Renal pelvis (tissue), 4 donors: ENCODE measurements around the gene CEACAM1. TPM values are rescaled to one million over a fixed set of nuclear protein-coding genes. Genes with fewer than 3 reads are reported as not detected.
"Not testable (repeated sequence)": the region's sequence is repeated elsewhere in the genome, so short reads cannot be mapped to it uniquely, and the experiment has no call there.

Experiments used
- DNase-seq: peaks from one replicate; pipeline ENCODE4 v3.0.0-alpha.2; 2013
- polyA plus RNA-seq, 3 donors: library from polyadenylated mRNA; unstranded; fragments of 120-200 nt; gene quantifications; one replicate each; pipeline ENCODE4 v1.2.1, GENCODE V29; 2013; ENCODE audit not compliant: insufficient read length in 3 of 3

Gene CEACAM1
- polyA plus RNA-seq, 3 donors = 7.7 to 17.6 (median 16.5) TPM

GRCh38 chr19:42515241-42515832 lies 12.9 kb downstream of the CEACAM1 start:
- no peak for DNase-seq

GRCh38 chr19:42514449-42514848 lies 13.8 kb downstream of the CEACAM1 start:
- no peak for DNase-seq

- DNase-seq = no peak
Observed at GRCh38 chr19:42512743-42513304, 15.5 kb downstream of the CEACAM1 start.

- no peak for DNase-seq
Observed at GRCh38 chr19:42512130-42512636, 16.1 kb downstream of the CEACAM1 start.

GRCh38 chr19:42511340-42511739 lies 16.9 kb downstream of the CEACAM1 start:
- no peak for DNase-seq

GRCh38 chr19:42508892-42509444 lies 19.3 kb downstream of the CEACAM1 start:
- no peak for DNase-seq

GRCh38 chr19:42505066-42505465 lies 23.2 kb downstream of the CEACAM1 start:
- no peak for DNase-seq

GRCh38 chr19:42501733-42502132 lies 26.5 kb downstream of the CEACAM1 start:
- DNase-seq = no peak

- DNase-seq = not testable (repeated sequence)
Observed at GRCh38 chr19:42501243-42501642, 27.0 kb downstream of the CEACAM1 start.

- no peak for DNase-seq
Observed at GRCh38 chr19:42498169-42498757, 30.0 kb downstream of the CEACAM1 start.

- DNase-seq = peak; percentile 60
Observed at GRCh38 chr19:42497492-42498168, 30.7 kb downstream of the CEACAM1 start.

GRCh38 chr19:42496460-42497133 lies 31.7 kb downstream of the CEACAM1 start:
- no peak for DNase-seq

GRCh38 chr19:42495663-42496062 lies 32.6 kb downstream of the CEACAM1 start:
- DNase-seq = no peak

GRCh38 chr19:42494321-42494720 lies 34.0 kb downstream of the CEACAM1 start:
- DNase-seq = no peak

- DNase-seq = no peak
Observed at GRCh38 chr19:42488783-42489521, 39.3 kb downstream of the CEACAM1 start.

GRCh38 chr19:42487798-42488178 lies 40.5 kb downstream of the CEACAM1 start:
- DNase-seq = no peak

- DNase-seq = no peak
Observed at GRCh38 chr19:42487032-42487797, 41.1 kb downstream of the CEACAM1 start.

- not testable (repeated sequence) for DNase-seq
Observed at GRCh38 chr19:42485036-42485435, 43.2 kb downstream of the CEACAM1 start.

- no peak for DNase-seq
Observed at GRCh38 chr19:42480335-42481095, 47.8 kb downstream of the CEACAM1 start.

- no peak for DNase-seq
Observed at GRCh38 chr19:42479736-42480135, 48.5 kb downstream of the CEACAM1 start.
